ENCODE measurements around the gene SH2B3.

DNA sequence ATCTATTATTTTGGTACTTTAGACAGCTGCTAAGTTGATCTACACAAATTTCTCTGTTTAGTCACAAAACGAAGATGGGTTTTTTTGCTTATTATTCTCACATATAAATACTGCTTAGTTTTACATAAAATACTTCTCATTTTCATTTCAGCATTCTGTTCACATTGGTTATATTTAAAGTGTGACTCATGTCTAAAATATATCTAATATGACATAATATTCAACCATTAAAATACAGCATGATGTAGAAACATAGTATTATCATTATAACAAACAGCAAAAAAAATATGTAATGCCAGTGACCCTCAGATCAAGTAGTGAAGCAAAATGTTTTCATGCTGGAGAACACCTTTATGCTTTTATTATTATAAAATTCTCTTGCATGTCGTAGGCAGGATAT lies 63.7 kb downstream of the SH2B3 start:
- no peak for TF ChIP-seq POLR2A (IDR thresholded peaks at IDR 0.05; ENCODE audit: low read length)
- TF ChIP-seq GATA1 (IDR thresholded peaks at IDR 0.05; ENCODE audit: low read depth, low read length), result no peak
